Liver (tissue), 3 donors: ENCODE measurements around the gene BIRC6.

ENCODE experiments used
- SP1 ChIP-seq: IDR thresholded peaks from 2 replicates; pipeline ENCODE4 v1.6.1; 2018; ENCODE audit warnings: antibody characterized with exemption, mild to moderate bottlenecking
- TF ChIP-seq, protein P1 (sequence below): fragments of 150-350 bp; IDR thresholded peaks from 2 replicates; pipeline ENCODE4 v1.5.1; 2017; ENCODE audit warnings: improper control_type of control experiment, low read depth, low read length; ENCODE audit not compliant: missing input control
- TF ChIP-seq, protein P2 (sequence below): IDR thresholded peaks from 2 replicates; pipeline ENCODE4 v1.6.1; 2016; ENCODE audit warnings: antibody characterized with exemption
- donor health status: healthy.
- donor health status: healthy.

DNA sequence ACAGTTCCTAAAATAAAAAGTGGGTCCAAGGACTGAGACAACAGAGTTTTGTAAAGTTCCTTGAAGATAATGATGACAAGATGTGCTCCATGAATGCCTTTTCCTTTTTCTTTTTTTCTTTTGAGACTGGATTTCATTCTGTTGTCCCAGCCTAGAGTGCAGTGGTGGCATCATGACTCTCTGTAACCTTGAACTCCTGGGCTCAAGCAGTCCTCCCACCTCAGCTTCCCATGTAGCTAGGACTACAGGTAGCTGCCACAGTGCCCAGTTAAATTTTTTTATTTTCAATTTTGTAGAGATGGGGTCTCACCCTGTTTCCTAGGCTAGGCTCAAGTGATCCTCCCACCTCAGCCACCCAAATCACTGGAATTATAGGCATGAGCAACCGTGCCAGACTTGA lies 254.9 kb downstream of the BIRC6 start:
- no peak for TF ChIP-seq SP1
- TF ChIP-seq, protein P1, sequence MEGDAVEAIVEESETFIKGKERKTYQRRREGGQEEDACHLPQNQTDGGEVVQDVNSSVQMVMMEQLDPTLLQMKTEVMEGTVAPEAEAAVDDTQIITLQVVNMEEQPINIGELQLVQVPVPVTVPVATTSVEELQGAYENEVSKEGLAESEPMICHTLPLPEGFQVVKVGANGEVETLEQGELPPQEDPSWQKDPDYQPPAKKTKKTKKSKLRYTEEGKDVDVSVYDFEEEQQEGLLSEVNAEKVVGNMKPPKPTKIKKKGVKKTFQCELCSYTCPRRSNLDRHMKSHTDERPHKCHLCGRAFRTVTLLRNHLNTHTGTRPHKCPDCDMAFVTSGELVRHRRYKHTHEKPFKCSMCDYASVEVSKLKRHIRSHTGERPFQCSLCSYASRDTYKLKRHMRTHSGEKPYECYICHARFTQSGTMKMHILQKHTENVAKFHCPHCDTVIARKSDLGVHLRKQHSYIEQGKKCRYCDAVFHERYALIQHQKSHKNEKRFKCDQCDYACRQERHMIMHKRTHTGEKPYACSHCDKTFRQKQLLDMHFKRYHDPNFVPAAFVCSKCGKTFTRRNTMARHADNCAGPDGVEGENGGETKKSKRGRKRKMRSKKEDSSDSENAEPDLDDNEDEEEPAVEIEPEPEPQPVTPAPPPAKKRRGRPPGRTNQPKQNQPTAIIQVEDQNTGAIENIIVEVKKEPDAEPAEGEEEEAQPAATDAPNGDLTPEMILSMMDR: no peak
- TF ChIP-seq, protein P2, sequence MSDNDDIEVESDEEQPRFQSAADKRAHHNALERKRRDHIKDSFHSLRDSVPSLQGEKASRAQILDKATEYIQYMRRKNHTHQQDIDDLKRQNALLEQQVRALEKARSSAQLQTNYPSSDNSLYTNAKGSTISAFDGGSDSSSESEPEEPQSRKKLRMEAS: no peak
